K562 treated with DMSO at 1 percent for 24 hours (cell line): Measurements from ENCODE around the gene SNAP91. TPM values are rescaled to one million over a fixed set of nuclear protein-coding genes. Genes with fewer than 3 reads are reported as not detected.

Experiments
- total RNA-seq: library from RNA; unstranded; fragments of 300-600 nt; gene quantifications from 2 replicates; pipeline ENCODE4 v1.2.3, GENCODE V29; 2022; ENCODE audit warnings: low read depth; ENCODE audit not compliant: insufficient read depth

The SNAP91 gene, protein sequence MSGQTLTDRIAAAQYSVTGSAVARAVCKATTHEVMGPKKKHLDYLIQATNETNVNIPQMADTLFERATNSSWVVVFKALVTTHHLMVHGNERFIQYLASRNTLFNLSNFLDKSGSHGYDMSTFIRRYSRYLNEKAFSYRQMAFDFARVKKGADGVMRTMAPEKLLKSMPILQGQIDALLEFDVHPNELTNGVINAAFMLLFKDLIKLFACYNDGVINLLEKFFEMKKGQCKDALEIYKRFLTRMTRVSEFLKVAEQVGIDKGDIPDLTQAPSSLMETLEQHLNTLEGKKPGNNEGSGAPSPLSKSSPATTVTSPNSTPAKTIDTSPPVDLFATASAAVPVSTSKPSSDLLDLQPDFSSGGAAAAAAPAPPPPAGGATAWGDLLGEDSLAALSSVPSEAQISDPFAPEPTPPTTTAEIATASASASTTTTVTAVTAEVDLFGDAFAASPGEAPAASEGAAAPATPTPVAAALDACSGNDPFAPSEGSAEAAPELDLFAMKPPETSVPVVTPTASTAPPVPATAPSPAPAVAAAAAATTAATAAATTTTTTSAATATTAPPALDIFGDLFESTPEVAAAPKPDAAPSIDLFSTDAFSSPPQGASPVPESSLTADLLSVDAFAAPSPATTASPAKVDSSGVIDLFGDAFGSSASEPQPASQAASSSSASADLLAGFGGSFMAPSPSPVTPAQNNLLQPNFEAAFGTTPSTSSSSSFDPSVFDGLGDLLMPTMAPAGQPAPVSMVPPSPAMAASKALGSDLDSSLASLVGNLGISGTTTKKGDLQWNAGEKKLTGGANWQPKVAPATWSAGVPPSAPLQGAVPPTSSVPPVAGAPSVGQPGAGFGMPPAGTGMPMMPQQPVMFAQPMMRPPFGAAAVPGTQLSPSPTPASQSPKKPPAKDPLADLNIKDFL
- not detected in 2 replicates for total RNA-seq

DNA sequence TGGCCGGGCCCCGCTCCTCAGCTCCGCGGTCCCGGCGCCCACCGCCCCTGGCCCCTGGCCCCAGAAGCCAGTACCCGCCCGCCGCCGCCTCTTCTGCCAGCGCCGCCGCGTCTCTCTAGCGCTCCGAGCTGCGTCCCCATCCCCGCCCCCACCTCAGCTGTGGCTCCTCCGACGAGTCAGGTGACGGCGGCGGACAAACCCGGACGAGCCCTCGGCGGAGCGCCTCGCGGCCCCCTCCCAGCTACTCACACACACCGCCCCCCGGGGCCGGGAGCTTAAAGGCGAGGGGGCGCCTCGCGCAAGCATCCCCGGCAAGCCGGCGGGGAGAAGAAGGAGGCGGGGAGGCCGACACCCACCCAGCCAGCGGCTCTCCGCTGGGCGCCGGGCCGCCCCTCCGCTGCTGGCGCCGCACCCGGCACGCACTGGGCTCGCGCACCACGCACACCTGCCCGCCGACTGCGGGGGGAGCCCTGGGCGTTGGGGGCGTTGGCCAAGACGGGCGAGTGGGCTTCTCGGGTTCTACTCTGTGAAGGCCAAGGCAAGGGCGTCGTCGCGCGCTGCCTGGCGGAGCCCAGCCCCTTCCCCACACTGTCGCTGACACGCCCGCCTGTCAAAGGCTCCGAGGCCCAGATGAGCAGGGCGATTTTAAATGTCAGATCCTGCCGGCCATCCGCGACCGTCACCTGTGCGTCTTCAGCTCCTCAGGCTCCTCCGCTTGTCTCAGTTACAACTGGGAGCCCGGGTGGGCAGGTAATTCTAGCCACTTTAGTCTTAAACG lies at the start of gene SNAP91:
TSS of gene SNAP91 (minus strand) at position 132 of the 778 bp plus-strand sequence. CDS start 1,174 bp downstream, outside the sequence.

DNA sequence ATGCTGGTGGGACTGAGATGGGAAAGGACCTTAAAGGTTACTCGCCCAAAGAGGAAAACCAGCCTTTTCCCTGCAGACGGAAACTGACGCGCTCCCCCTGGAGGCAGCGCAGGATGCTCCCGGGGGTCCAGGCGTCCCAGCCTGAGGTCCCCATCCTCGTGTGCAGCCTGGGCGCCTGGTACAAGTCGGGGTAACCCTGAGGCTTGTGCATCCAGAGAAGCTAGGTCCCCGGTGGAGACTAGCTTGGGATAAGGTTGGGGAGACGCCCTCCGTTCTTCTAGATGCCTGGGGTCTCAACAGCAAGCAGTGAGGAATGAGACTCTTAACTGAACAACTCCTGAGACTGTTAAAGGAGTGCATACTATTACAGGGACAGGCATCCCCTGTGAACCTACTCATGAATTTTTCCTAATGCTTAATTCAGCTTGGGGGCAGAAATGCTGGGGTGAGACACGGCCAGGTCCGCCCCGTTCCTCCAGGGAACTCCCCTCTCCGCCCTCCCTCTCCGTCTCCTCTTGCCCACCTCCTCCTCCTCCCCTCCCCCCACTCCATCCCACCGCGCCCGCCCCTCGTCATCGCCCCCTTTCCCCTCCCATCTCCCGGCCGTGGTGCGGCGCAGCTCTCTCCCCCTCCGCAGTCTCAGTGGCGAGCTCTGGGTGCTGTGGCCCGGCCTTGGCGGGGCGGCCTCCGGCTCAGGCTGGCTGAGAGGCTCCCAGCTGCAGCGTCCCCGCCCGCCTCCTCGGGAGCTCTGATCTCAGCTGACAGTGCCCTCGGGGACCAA lies 196.8 kb downstream of the SNAP91 start, which contains the start of gene PRSS35:
TSS of gene PRSS35 (plus strand) at position 634 of the 781 bp plus-strand sequence. CDS start 10,908 bp downstream, outside the sequence.

Other genes starting within 250 kb of the SNAP91 start
- not detected in 2 replicates for gene PRSS35, start 196.6 kb downstream of the SNAP91 start, total RNA-seq
- not detected in 2 replicates for gene RIPPLY2, start 144.3 kb upstream of the SNAP91 start, total RNA-seq
- 4.8 and 7.9 TPM in 2 replicates for gene CYB5R4, start 150.6 kb upstream of the SNAP91 start, total RNA-seq